ENCODE results near the gene PRKG1. TPM values are rescaled to one million over a fixed set of nuclear protein-coding genes. Genes with fewer than 3 reads are reported as not detected.

The PRKG1 gene
- total and polyA plus RNA-seq, 2 of the 8 experiments (the other 6 are each of a cell fraction or from before 2014, with no cell fraction given): 4.2 to 15.2 TPM

DNA sequence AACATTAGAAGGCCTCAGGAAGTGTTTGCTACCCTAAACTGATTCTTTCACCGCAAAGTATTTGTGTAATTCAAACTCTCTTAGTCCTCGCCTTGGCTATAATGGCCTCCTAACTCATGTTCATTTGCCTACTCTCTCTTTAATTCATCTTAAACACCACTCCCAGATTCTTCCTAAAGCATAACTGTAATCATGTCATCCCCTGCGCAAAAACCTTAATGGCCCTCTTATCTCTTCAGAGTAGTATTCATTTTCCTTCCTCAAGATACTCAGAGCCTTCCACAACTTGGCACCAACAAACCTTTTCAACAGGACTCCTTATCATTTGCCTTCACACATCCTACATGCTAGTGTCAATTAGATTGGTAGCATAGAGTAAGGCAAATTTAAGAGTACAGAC is 582.2 kb downstream of the PRKG1 start (continued):
- TF ChIP-seq, protein P1, sequence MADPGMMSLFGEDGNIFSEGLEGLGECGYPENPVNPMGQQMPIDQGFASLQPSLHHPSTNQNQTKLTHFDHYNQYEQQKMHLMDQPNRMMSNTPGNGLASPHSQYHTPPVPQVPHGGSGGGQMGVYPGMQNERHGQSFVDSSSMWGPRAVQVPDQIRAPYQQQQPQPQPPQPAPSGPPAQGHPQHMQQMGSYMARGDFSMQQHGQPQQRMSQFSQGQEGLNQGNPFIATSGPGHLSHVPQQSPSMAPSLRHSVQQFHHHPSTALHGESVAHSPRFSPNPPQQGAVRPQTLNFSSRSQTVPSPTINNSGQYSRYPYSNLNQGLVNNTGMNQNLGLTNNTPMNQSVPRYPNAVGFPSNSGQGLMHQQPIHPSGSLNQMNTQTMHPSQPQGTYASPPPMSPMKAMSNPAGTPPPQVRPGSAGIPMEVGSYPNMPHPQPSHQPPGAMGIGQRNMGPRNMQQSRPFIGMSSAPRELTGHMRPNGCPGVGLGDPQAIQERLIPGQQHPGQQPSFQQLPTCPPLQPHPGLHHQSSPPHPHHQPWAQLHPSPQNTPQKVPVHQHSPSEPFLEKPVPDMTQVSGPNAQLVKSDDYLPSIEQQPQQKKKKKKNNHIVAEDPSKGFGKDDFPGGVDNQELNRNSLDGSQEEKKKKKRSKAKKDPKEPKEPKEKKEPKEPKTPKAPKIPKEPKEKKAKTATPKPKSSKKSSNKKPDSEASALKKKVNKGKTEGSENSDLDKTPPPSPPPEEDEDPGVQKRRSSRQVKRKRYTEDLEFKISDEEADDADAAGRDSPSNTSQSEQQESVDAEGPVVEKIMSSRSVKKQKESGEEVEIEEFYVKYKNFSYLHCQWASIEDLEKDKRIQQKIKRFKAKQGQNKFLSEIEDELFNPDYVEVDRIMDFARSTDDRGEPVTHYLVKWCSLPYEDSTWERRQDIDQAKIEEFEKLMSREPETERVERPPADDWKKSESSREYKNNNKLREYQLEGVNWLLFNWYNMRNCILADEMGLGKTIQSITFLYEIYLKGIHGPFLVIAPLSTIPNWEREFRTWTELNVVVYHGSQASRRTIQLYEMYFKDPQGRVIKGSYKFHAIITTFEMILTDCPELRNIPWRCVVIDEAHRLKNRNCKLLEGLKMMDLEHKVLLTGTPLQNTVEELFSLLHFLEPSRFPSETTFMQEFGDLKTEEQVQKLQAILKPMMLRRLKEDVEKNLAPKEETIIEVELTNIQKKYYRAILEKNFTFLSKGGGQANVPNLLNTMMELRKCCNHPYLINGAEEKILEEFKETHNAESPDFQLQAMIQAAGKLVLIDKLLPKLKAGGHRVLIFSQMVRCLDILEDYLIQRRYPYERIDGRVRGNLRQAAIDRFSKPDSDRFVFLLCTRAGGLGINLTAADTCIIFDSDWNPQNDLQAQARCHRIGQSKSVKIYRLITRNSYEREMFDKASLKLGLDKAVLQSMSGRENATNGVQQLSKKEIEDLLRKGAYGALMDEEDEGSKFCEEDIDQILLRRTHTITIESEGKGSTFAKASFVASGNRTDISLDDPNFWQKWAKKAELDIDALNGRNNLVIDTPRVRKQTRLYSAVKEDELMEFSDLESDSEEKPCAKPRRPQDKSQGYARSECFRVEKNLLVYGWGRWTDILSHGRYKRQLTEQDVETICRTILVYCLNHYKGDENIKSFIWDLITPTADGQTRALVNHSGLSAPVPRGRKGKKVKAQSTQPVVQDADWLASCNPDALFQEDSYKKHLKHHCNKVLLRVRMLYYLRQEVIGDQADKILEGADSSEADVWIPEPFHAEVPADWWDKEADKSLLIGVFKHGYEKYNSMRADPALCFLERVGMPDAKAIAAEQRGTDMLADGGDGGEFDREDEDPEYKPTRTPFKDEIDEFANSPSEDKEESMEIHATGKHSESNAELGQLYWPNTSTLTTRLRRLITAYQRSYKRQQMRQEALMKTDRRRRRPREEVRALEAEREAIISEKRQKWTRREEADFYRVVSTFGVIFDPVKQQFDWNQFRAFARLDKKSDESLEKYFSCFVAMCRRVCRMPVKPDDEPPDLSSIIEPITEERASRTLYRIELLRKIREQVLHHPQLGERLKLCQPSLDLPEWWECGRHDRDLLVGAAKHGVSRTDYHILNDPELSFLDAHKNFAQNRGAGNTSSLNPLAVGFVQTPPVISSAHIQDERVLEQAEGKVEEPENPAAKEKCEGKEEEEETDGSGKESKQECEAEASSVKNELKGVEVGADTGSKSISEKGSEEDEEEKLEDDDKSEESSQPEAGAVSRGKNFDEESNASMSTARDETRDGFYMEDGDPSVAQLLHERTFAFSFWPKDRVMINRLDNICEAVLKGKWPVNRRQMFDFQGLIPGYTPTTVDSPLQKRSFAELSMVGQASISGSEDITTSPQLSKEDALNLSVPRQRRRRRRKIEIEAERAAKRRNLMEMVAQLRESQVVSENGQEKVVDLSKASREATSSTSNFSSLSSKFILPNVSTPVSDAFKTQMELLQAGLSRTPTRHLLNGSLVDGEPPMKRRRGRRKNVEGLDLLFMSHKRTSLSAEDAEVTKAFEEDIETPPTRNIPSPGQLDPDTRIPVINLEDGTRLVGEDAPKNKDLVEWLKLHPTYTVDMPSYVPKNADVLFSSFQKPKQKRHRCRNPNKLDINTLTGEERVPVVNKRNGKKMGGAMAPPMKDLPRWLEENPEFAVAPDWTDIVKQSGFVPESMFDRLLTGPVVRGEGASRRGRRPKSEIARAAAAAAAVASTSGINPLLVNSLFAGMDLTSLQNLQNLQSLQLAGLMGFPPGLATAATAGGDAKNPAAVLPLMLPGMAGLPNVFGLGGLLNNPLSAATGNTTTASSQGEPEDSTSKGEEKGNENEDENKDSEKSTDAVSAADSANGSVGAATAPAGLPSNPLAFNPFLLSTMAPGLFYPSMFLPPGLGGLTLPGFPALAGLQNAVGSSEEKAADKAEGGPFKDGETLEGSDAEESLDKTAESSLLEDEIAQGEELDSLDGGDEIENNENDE (IDR thresholded peaks at IDR 0.05; ENCODE audit: insufficient replicate concordance, low read length): no peak
- TF ChIP-seq, protein P2, sequence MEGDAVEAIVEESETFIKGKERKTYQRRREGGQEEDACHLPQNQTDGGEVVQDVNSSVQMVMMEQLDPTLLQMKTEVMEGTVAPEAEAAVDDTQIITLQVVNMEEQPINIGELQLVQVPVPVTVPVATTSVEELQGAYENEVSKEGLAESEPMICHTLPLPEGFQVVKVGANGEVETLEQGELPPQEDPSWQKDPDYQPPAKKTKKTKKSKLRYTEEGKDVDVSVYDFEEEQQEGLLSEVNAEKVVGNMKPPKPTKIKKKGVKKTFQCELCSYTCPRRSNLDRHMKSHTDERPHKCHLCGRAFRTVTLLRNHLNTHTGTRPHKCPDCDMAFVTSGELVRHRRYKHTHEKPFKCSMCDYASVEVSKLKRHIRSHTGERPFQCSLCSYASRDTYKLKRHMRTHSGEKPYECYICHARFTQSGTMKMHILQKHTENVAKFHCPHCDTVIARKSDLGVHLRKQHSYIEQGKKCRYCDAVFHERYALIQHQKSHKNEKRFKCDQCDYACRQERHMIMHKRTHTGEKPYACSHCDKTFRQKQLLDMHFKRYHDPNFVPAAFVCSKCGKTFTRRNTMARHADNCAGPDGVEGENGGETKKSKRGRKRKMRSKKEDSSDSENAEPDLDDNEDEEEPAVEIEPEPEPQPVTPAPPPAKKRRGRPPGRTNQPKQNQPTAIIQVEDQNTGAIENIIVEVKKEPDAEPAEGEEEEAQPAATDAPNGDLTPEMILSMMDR (IDR thresholded peaks at IDR 0.05; ENCODE audit: control extremely low read depth in 1 of 3, insufficient read depth in 1 of 3, low read depth in 1 of 3, low read length in 3 of 3): no peak
- no peak for TF ChIP-seq POLR2AphosphoS5 (IDR thresholded peaks at IDR 0.05; ENCODE audit: low read depth, low read length)
- TF ChIP-seq JUND (IDR thresholded peaks at IDR 0.05; ENCODE audit: low read length): no peak
- TF ChIP-seq, protein P3, sequence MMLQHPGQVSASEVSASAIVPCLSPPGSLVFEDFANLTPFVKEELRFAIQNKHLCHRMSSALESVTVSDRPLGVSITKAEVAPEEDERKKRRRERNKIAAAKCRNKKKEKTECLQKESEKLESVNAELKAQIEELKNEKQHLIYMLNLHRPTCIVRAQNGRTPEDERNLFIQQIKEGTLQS (IDR thresholded peaks at IDR 0.05; ENCODE audit: insufficient read depth, low read depth, low read length): no peak
- no peak for TF ChIP-seq TAF7 (optimal IDR thresholded peaks at IDR 0.05; ENCODE audit: borderline replicate concordance, low read depth, low read length)
- no peak for TF ChIP-seq PHF8 (conservative IDR thresholded peaks at IDR 0.05; ENCODE audit: low read depth, low read length)
- TF ChIP-seq GABPA (IDR thresholded peaks at IDR 0.05; ENCODE audit: borderline replicate concordance, insufficient read depth, low read length): no peak
- TF ChIP-seq CREB1 (IDR thresholded peaks at IDR 0.05): no peak

Data from H1 (cell line).